ENCODE data around the gene MAPK10. TPM values are rescaled to one million over a fixed set of nuclear protein-coding genes. Genes with fewer than 3 reads are reported as not detected.

Gene MAPK10
- total RNA-seq, 2 experiments from 2014 or later: 0.28 to 0.36 TPM

DNA sequence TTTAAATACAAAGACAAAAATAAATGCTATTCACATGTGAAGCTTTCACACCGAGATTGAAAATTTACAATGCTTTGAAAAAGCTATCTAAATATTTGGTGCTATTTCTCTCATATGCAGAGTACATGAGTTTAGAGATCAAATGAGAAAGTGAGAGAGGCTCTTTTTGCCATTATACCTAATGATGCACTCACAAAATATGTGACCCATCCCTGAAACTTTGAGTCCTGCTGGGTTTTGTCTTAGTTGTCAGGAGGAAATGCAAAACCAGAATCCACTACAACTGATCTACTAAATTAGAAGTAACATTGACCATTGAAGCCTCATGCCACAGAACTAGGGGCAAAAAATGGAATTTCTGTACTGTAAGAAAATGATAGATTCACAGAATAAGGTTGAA is 251.7 kb downstream of the MAPK10 start:
- ChIA-PET CTCF (no interaction called here), POLR2A (no interaction called here)
- TF ChIP-seq, protein P1, sequence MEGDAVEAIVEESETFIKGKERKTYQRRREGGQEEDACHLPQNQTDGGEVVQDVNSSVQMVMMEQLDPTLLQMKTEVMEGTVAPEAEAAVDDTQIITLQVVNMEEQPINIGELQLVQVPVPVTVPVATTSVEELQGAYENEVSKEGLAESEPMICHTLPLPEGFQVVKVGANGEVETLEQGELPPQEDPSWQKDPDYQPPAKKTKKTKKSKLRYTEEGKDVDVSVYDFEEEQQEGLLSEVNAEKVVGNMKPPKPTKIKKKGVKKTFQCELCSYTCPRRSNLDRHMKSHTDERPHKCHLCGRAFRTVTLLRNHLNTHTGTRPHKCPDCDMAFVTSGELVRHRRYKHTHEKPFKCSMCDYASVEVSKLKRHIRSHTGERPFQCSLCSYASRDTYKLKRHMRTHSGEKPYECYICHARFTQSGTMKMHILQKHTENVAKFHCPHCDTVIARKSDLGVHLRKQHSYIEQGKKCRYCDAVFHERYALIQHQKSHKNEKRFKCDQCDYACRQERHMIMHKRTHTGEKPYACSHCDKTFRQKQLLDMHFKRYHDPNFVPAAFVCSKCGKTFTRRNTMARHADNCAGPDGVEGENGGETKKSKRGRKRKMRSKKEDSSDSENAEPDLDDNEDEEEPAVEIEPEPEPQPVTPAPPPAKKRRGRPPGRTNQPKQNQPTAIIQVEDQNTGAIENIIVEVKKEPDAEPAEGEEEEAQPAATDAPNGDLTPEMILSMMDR (IDR thresholded peaks at IDR 0.05): no peak
- H3K27me3 ChIP-seq (ENCODE audit: control insufficient read depth in 1 of 2, insufficient read depth in 2 of 2, low read length in 2 of 2): no peaks in the 10 kb centered on the region
- H3K9me3 Mint-ChIP-seq: peaks cover 14% of the 10 kb centered on the region
- no peaks in the 10 kb centered on the region for H3K4me1 Mint-ChIP-seq (ENCODE audit: low read depth)
- H3K27me3 Mint-ChIP-seq: no peaks in the 10 kb centered on the region
- H3K4me1 ChIP-seq (ENCODE audit: insufficient read depth, low read length): no peaks in the 10 kb centered on the region
- DNase-seq (no peak), ATAC-seq (ENCODE audit: poor library complexity) (no peak)
- H3K27ac ChIP-seq (ENCODE audit: low read depth in 1 of 2, low read length in 2 of 2): no peak overlapping the region
- intact Hi-C loops (cut with DNase I, micrococcal nuclease): no loop called here
- H3K36me3 ChIP-seq (ENCODE audit: insufficient read depth, low read length): no peaks in the 10 kb centered on the region
- H3K36me3 Mint-ChIP-seq (ENCODE audit: low read depth): no peaks in the 10 kb centered on the region
- no peak overlapping the region for H3K4me3 Mint-ChIP-seq
- H3K27ac Mint-ChIP-seq: no peak overlapping the region
- H3K4me3 ChIP-seq (ENCODE audit: low read length): no peak overlapping the region
- H3K9me3 ChIP-seq (ENCODE audit: control insufficient read depth in 1 of 2, insufficient read depth in 1 of 2, low read length in 2 of 2): no peaks in the 10 kb centered on the region

DNA sequence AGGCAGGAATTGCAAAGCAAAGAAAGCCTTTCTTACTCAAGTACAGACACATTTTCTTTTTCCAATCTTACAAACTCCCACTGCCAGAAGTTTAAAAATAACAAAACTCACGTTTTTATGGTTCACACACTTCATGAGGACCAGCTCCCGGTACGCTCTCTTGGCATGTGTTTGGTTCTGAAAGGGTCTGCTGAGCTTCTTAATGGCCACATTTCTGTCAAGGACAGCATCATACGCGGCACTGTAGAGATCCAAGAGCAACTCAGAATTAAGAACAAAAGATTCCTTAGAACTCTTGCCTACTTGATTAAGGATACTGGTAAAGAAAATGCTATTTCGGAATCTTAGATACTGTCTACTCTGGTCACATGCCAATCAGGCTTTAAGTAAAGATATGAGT is 252.7 kb downstream of the MAPK10 start:
- TF ChIP-seq, protein P1 (IDR thresholded peaks at IDR 0.05): no peak
- no peak overlapping the region for H3K27ac ChIP-seq (ENCODE audit: low read depth in 1 of 2, low read length in 2 of 2)
- no peaks in the 10 kb centered on the region for H3K27me3 ChIP-seq (ENCODE audit: control insufficient read depth in 1 of 2, insufficient read depth in 2 of 2, low read length in 2 of 2)
- H3K4me3 Mint-ChIP-seq: no peak overlapping the region
- H3K36me3 Mint-ChIP-seq (ENCODE audit: low read depth): no peaks in the 10 kb centered on the region
- ChIA-PET CTCF (no interaction called here), POLR2A (no interaction called here)
- ATAC-seq (ENCODE audit: poor library complexity) (no peak), DNase-seq (no peak)
- no peaks in the 10 kb centered on the region for H3K27me3 Mint-ChIP-seq
- no peak overlapping the region for H3K4me3 ChIP-seq (ENCODE audit: low read length)
- H3K4me1 Mint-ChIP-seq (ENCODE audit: low read depth): no peaks in the 10 kb centered on the region
- no peaks in the 10 kb centered on the region for H3K9me3 ChIP-seq (ENCODE audit: control insufficient read depth in 1 of 2, insufficient read depth in 1 of 2, low read length in 2 of 2)
- H3K4me1 ChIP-seq (ENCODE audit: insufficient read depth, low read length): no peaks in the 10 kb centered on the region
- H3K9me3 Mint-ChIP-seq: peaks cover 7% of the 10 kb centered on the region
- intact Hi-C loops (cut with DNase I, micrococcal nuclease): no loop called here
- no peaks in the 10 kb centered on the region for H3K36me3 ChIP-seq (ENCODE audit: insufficient read depth, low read length)
- H3K27ac Mint-ChIP-seq: no peak overlapping the region

DNA sequence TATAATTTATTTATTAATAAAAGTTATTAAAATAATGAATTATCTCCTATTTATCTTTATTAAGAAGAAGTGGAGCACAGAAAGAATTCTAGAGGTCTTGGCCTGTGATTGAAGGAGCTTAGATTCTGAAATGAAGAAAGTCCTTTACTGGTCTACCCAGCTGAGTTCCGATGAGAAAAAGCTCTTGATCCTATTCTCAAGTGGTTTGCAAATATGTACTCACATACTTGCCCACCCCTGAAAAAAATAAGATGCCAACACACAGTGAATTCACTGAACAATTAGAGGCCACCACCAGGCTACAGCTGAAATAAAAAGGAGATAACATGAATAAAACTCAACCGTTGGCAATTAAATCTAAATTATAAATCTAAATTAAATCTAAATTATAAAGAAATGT is 253.4 kb downstream of the MAPK10 start:
- Mint-ChIP-seq H3K4me3 (no peak overlapping the region), H3K27me3 (no peaks in the 10 kb centered on the region), H3K27ac (no peak overlapping the region), H3K9me3 (peaks cover 4% of the 10 kb centered on the region), H3K4me1 (ENCODE audit: low read depth) (no peaks in the 10 kb centered on the region), H3K36me3 (ENCODE audit: low read depth) (no peaks in the 10 kb centered on the region)
- Histone ChIP-seq H3K27ac (ENCODE audit: low read depth in 1 of 2, low read length in 2 of 2) (no peak overlapping the region), H3K9me3 (ENCODE audit: control insufficient read depth in 1 of 2, insufficient read depth in 1 of 2, low read length in 2 of 2) (no peaks in the 10 kb centered on the region), H3K4me3 (ENCODE audit: low read length) (no peak overlapping the region), H3K27me3 (ENCODE audit: control insufficient read depth in 1 of 2, insufficient read depth in 2 of 2, low read length in 2 of 2) (no peaks in the 10 kb centered on the region), H3K36me3 (ENCODE audit: insufficient read depth, low read length) (no peaks in the 10 kb centered on the region), H3K4me1 (ENCODE audit: insufficient read depth, low read length) (no peaks in the 10 kb centered on the region)
- intact Hi-C loops (cut with DNase I, micrococcal nuclease): no loop called here
- CTCF ChIA-PET: no interaction called here
- ATAC-seq (ENCODE audit: poor library complexity): no peak
- DNase-seq: no peak
- TF ChIP-seq, protein P1 (IDR thresholded peaks at IDR 0.05): no peak
- POLR2A ChIA-PET: no interaction called here
